ENCODE data around the gene SRC.

Gene SRC

GRCh38 chr20:37315452-37316110 is 30.4 kb upstream of the SRC start:
- no peak for DNase-seq

GRCh38 chr20:37316116-37316774 is 29.7 kb upstream of the SRC start:
- DNase-seq, result peak; percentile 97

- DNase-seq, result no peak
These were observed 29.2 kb upstream of the SRC start for GRCh38 chr20:37316775-37317170.

- no peak for DNase-seq
These were observed 28.6 kb upstream of the SRC start for GRCh38 chr20:37317316-37317715.

GRCh38 chr20:37317994-37318640 is 27.8 kb upstream of the SRC start:
- DNase-seq, result peak; percentile 36 to 39

GRCh38 chr20:37319151-37319671 is 26.7 kb upstream of the SRC start:
- peak in 1 of 2 experiments; percentile 5 for DNase-seq

- DNase-seq, result no peak
These were observed 22.0 kb upstream of the SRC start for GRCh38 chr20:37323985-37324384.

GRCh38 chr20:37325206-37325605 is 20.7 kb upstream of the SRC start:
- no peak for DNase-seq

- no peak for DNase-seq
These were observed 19.3 kb upstream of the SRC start for GRCh38 chr20:37326666-37327065.

- no peak for DNase-seq
These were observed 18.2 kb upstream of the SRC start for GRCh38 chr20:37327748-37328147.

- no peak for DNase-seq
These were observed 17.6 kb upstream of the SRC start for GRCh38 chr20:37328149-37328945.

GRCh38 chr20:37329481-37330165 is 16.3 kb upstream of the SRC start:
- no peak for DNase-seq

GRCh38 chr20:37330316-37330715 is 15.6 kb upstream of the SRC start:
- DNase-seq, result no peak

- DNase-seq, result no peak
These were observed 14.7 kb upstream of the SRC start for GRCh38 chr20:37331060-37331857.

GRCh38 chr20:37333130-37333847 is 12.7 kb upstream of the SRC start:
- DNase-seq, result no peak

GRCh38 chr20:37333848-37334318 is 12.1 kb upstream of the SRC start:
- DNase-seq, result no peak

GRCh38 chr20:37334450-37334849 is 11.5 kb upstream of the SRC start:
- DNase-seq, result no peak

GRCh38 chr20:37335642-37336368 is 10.1 kb upstream of the SRC start:
- DNase-seq, result no peak

GRCh38 chr20:37336369-37337207 is 9.4 kb upstream of the SRC start:
- peak; percentile 96 to 98 for DNase-seq

Data from Kasumi-1 (cell line).